Esophagus muscularis mucosa (tissue), 4 donors: ENCODE results near the gene OR1E1.
"Not testable (repeated sequence)": the region's sequence is repeated elsewhere in the genome, so short reads cannot be mapped to it uniquely, and the experiment has no call there.

Source experiments
- EP300 ChIP-seq: sonication (generic); formaldehyde crosslinking; IDR thresholded peaks from one replicate; pipeline ENCODE4 v1.6.1; 2017; ENCODE audit warnings: antibody characterized with exemption
- POLR2A ChIP-seq: fragments of 450-650 bp; IDR thresholded peaks from one replicate; pipeline ENCODE4 v1.6.1; 2017; ENCODE audit warnings: antibody characterized with exemption, moderate library complexity, mild to moderate bottlenecking, low read depth
- POLR2AphosphoS5 ChIP-seq, 2 donors: sonication (generic); formaldehyde crosslinking; IDR thresholded peaks; one replicate each; pipeline ENCODE4 v1.6.1; 2017; ENCODE audit warnings: antibody characterized with exemption in 2 of 2
- TF ChIP-seq, protein P1 (sequence below), 3 experiments: fragments of 200-600 bp in 2 of 3; fragments of 450-650 bp in 1 of 3; sonication (generic) in 2 of 3; IDR thresholded peaks; one replicate each; pipeline ENCODE4 v1.5.1; 2017 to 2019; ENCODE audit warnings: antibody characterized with exemption in 3 of 3, mild to moderate bottlenecking in 2 of 3, moderate library complexity in 1 of 3

DNA sequence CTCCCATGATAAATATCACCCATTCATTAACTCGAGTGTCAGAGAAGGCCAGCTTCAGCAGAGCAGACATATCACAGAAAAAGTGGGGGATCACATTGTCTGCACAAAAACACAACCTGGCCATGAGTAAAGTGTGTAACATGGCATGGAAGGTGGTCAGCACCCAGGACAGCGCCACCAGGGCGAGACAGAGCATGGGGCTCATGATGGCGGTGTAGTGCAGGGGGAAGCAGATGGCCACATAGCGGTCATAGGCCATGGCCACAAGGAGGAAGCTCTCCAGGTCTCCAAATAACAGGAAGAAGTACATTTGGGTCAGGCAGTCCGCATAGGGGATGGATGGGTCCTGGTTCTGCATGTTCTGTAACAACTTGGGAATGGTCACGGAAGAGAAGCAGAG, 409 bp downstream of the OR1E1 start:
- not testable (repeated sequence) for TF ChIP-seq EP300; POLR2A; POLR2AphosphoS5 (IDR thresholded peaks at IDR 0.05)
- TF ChIP-seq, protein P1, sequence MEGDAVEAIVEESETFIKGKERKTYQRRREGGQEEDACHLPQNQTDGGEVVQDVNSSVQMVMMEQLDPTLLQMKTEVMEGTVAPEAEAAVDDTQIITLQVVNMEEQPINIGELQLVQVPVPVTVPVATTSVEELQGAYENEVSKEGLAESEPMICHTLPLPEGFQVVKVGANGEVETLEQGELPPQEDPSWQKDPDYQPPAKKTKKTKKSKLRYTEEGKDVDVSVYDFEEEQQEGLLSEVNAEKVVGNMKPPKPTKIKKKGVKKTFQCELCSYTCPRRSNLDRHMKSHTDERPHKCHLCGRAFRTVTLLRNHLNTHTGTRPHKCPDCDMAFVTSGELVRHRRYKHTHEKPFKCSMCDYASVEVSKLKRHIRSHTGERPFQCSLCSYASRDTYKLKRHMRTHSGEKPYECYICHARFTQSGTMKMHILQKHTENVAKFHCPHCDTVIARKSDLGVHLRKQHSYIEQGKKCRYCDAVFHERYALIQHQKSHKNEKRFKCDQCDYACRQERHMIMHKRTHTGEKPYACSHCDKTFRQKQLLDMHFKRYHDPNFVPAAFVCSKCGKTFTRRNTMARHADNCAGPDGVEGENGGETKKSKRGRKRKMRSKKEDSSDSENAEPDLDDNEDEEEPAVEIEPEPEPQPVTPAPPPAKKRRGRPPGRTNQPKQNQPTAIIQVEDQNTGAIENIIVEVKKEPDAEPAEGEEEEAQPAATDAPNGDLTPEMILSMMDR (IDR thresholded peaks at IDR 0.05), result not testable (repeated sequence)
